GM12878 (cell line): Measurements from ENCODE around the gene STK32B.

Experiments
- CEBPZ ChIP-seq: fragments of 150-350 bp; IDR thresholded peaks from 2 replicates; pipeline ENCODE4 v1.6.1; 2016; ENCODE audit warnings: low read depth, low read length
- CHD2 ChIP-seq: IDR thresholded peaks from 2 replicates; pipeline ENCODE4 v1.6.1; 2011; ENCODE audit warnings: low read depth, low read length, improper control_type of control experiment, borderline replicate concordance
- CREM ChIP-seq: IDR thresholded peaks from 2 replicates; pipeline ENCODE4 v1.6.1; 2014; ENCODE audit warnings: antibody characterized with exemption, low read depth
- EP300 ChIP-seq, 2 experiments: fragments of 150-350 bp in 1 of 2; IDR thresholded peaks; 2 replicates each; pipeline ENCODE4 v1.6.1; 2011 to 2012; ENCODE audit warnings: low read depth in 2 of 2, low read length in 2 of 2, borderline replicate concordance in 1 of 2, improper control_type of control experiment in 1 of 2, inconsistent platforms in 1 of 2; ENCODE audit not compliant: control insufficient read depth in 1 of 2
- EZH2 ChIP-seq: IDR thresholded peaks from 2 replicates; pipeline ENCODE4 v1.6.1; 2012; ENCODE audit warnings: low read depth, mild to moderate bottlenecking, control low read depth, inconsistent platforms, low read length, borderline replicate concordance; ENCODE audit not compliant: control insufficient read depth
- JUND ChIP-seq: IDR thresholded peaks from 2 replicates; pipeline ENCODE4 v1.6.1; 2012; ENCODE audit warnings: low read depth, mild to moderate bottlenecking, low read length, improper control_type of control experiment, moderate library complexity
- MEF2A ChIP-seq: IDR thresholded peaks from 2 replicates; pipeline ENCODE4 v1.6.1; 2011; ENCODE audit warnings: low read depth, mild to moderate bottlenecking, low read length, moderate library complexity; ENCODE audit not compliant: insufficient read depth
- MTA3 ChIP-seq: IDR thresholded peaks from 2 replicates; pipeline ENCODE4 v1.6.1; 2012; ENCODE audit warnings: low read length, inconsistent platforms, borderline replicate concordance
- NR2C1 ChIP-seq: fragments of 450-650 bp; IDR thresholded peaks from 2 replicates; pipeline ENCODE4 v1.6.1; 2017; ENCODE audit warnings: antibody characterized with exemption, mild to moderate bottlenecking, moderate library complexity
- TF ChIP-seq, protein P1 (sequence below), 3 experiments: IDR thresholded peaks in 2 of 3; conservative IDR thresholded peaks in 1 of 3; 2 replicates each; pipeline ENCODE4 v1.5.1; 2011; ENCODE audit warnings: low read depth in 3 of 3, low read length in 3 of 3, mild to moderate bottlenecking in 3 of 3, control low read depth in 2 of 3, moderate library complexity in 2 of 3, inconsistent platforms in 1 of 3, mixed read lengths in 1 of 3; ENCODE audit not compliant: control insufficient read depth in 2 of 3, insufficient read depth in 1 of 3; ENCODE audit errors: extremely low read depth in 1 of 3

DNA sequence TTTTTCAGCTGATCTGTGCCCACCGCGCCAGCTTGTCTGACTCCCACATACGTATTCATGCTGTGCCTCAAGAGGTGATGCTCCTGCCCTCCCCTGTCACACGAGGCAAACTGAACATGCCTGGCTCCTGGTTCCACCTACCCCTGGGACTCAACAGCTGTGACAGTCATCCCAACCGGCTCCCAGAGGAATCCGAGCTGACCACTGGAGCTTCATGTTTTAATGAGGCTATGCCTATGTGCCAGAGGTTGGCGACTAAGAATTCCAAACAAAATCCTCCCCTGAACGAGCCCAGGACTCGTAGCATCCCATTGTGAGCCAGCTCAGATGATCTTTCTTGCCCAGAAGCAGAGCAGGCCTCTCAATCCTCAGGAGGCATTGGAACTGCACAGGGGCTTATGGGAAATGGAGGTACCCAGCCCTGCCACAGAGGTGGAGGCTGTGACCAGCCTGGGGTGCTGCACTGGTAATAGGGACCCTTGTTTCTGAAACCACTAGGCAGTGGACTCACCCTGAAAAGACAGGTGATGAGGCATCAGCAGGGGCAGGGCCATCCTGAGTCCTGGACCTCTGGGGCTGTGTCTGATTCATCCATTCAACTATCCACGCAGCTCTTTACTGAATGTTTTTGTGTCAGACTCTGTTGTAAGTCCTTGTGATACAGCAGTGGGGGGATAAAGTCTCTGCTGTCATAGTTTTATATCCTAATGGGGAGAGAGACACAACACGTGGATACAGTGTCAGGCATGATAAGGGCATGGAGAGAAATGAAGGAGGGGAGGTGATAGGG is 332.1 kb downstream of the STK32B start:
- no peak for TF ChIP-seq CHD2
- no peak for TF ChIP-seq EP300 (IDR thresholded peaks at IDR 0.05; ENCODE audit: borderline replicate concordance in 1 of 2, control insufficient read depth in 1 of 2, low read depth in 2 of 2, low read length in 2 of 2)
- no peak for TF ChIP-seq JUND
- no peak for TF ChIP-seq EZH2
- TF ChIP-seq CREM, result no peak
- TF ChIP-seq, protein P1, sequence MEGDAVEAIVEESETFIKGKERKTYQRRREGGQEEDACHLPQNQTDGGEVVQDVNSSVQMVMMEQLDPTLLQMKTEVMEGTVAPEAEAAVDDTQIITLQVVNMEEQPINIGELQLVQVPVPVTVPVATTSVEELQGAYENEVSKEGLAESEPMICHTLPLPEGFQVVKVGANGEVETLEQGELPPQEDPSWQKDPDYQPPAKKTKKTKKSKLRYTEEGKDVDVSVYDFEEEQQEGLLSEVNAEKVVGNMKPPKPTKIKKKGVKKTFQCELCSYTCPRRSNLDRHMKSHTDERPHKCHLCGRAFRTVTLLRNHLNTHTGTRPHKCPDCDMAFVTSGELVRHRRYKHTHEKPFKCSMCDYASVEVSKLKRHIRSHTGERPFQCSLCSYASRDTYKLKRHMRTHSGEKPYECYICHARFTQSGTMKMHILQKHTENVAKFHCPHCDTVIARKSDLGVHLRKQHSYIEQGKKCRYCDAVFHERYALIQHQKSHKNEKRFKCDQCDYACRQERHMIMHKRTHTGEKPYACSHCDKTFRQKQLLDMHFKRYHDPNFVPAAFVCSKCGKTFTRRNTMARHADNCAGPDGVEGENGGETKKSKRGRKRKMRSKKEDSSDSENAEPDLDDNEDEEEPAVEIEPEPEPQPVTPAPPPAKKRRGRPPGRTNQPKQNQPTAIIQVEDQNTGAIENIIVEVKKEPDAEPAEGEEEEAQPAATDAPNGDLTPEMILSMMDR (IDR thresholded peaks at IDR 0.05 in 2 of 3, conservative IDR thresholded peaks at IDR 0.05 in 1 of 3; ENCODE audit: control insufficient read depth in 2 of 3, extremely low read depth in 1 of 3, insufficient read depth in 1 of 3, low read depth in 3 of 3, low read length in 3 of 3), result no peak
- TF ChIP-seq MTA3, result no peak
- TF ChIP-seq NR2C1, result no peak
- TF ChIP-seq MEF2A, result no peak
- TF ChIP-seq CEBPZ, result no peak
